Right renal cortex interstitium (tissue), 3 donors: Measurements from ENCODE around the gene GNAQ. TPM values are rescaled to one million over a fixed set of nuclear protein-coding genes. Genes with fewer than 3 reads are reported as not detected.

Source experiments
- DNase-seq, 3 donors: peaks; one replicate each; pipeline ENCODE4 v3.0.0-alpha.2; 2013; ENCODE audit warnings: low read depth in 3 of 3, low spot score in 2 of 3
- polyA plus RNA-seq, 3 donors: library from polyadenylated mRNA; unstranded; fragments of 120-200 nt; gene quantifications; one replicate each; pipeline ENCODE4 v1.2.1, GENCODE V29; 2013; ENCODE audit not compliant: insufficient read length in 3 of 3

GNAQ gene
- polyA plus RNA-seq, 3 donors: 64.8 to 67.5 (median 67.3) TPM

GRCh38 chr9:77677397-77677796 lies 354.2 kb downstream of the GNAQ start:
- no peak for DNase-seq

- no peak for DNase-seq
These were observed 357.4 kb downstream of the GNAQ start for GRCh38 chr9:77673941-77674791.

- DNase-seq: no peak
These were observed 359.4 kb downstream of the GNAQ start for GRCh38 chr9:77672183-77672582.

- DNase-seq: no peak
These were observed 364.5 kb downstream of the GNAQ start for GRCh38 chr9:77667151-77667550.

Other genes starting within 250 kb of the GNAQ start
- gene CEP78, start 204.3 kb upstream of the GNAQ start, polyA plus RNA-seq: 10 to 100 TPM; 27.3 to 33.0 (median 30.6) TPM